ENCODE results near the gene PRR14.

- no peak for TF ChIP-seq EP300 (IDR thresholded peaks at IDR 0.05)
- TF ChIP-seq POLR2AphosphoS5 (IDR thresholded peaks at IDR 0.05) = no peak
Observed at GRCh38 chr16:30615358-30616091, 35.2 kb upstream of the PRR14 start.

All from gastroesophageal sphincter (tissue), 2 donors.